Caco-2 (cell line): ENCODE data around the gene HADHA. TPM values are rescaled to one million over a fixed set of nuclear protein-coding genes. Genes with fewer than 3 reads are reported as not detected.

Experiments used
- BruUV-seq: library from RNA; stranded (reverse); fragments of 400-500 nt; replicated peaks from 2 replicates; lab custom pipeline; 2021; lab: Mats Ljungman, UMichigan
- CTCF ChIA-PET: fragments of 300-600 bp; sonication (Branson Sonifier 250); formaldehyde crosslinking; loops from one replicate; lab custom pipeline; 2022; ENCODE audit warnings: antibody characterized with exemption; lab: Charles Lee
- POLR2A ChIA-PET: fragments of 300-600 bp; sonication (Branson Sonifier 250); formaldehyde crosslinking; loops from one replicate; lab custom pipeline; 2022; ENCODE audit warnings: antibody characterized with exemption; lab: Charles Lee
- DNase-seq, 2 experiments: peaks; one replicate each; pipeline versions ENCODE4 v3.0.0 to v3.0.0-alpha.2; 2020 to 2022
- H3K27me3 ChIP-seq: replicated peaks from 2 replicates; pipeline ENCODE4 v1.6.0; 2011; ENCODE audit warnings: low read length; ENCODE audit not compliant: control insufficient read depth, insufficient read depth
- H3K36me3 ChIP-seq: 2 replicates; pipeline ENCODE4 v1.5.1; 2011; ENCODE audit warnings: low read length; ENCODE audit not compliant: control insufficient read depth, insufficient read depth
- H3K4me1 ChIP-seq: fragments of 250-450 bp; sonication (Bioruptor Pico); 2 replicates; pipeline ENCODE4 v1.5.1; 2020; ENCODE audit warnings: mild to moderate bottlenecking
- H3K4me3 ChIP-seq: 2 replicates; pipeline ENCODE4 v1.5.1; 2011; ENCODE audit warnings: low read depth, mild to moderate bottlenecking, control low read depth, low read length
- H3K9me3 ChIP-seq: fragments of 250-450 bp; sonication (Bioruptor Pico); 2 replicates; pipeline ENCODE4 v1.5.1; 2020; ENCODE audit warnings: mild to moderate bottlenecking, moderate library complexity
- H3K27ac Mint-ChIP-seq: one replicate; pipeline ENCODE4 v1.8.0; 2022; ENCODE audit warnings: mixed read lengths; ENCODE audit not compliant: unreplicated experiment
- H3K27me3 Mint-ChIP-seq: one replicate; pipeline ENCODE4 v1.8.0; 2022; ENCODE audit warnings: mixed read lengths; ENCODE audit not compliant: insufficient read depth, unreplicated experiment
- H3K36me3 Mint-ChIP-seq: one replicate; pipeline ENCODE4 v1.8.0; 2022; ENCODE audit warnings: mild to moderate bottlenecking, mixed read lengths; ENCODE audit not compliant: insufficient read depth, unreplicated experiment
- H3K4me1 Mint-ChIP-seq: one replicate; pipeline ENCODE4 v1.8.0; 2022; ENCODE audit warnings: low read depth, mixed read lengths; ENCODE audit not compliant: unreplicated experiment
- H3K4me3 Mint-ChIP-seq: one replicate; pipeline ENCODE4 v1.8.0; 2022; ENCODE audit warnings: mild to moderate bottlenecking, moderate library complexity, mixed read lengths; ENCODE audit not compliant: unreplicated experiment
- H3K9me3 Mint-ChIP-seq: one replicate; pipeline ENCODE4 v1.8.0; 2022; ENCODE audit warnings: mixed read lengths; ENCODE audit not compliant: unreplicated experiment
- intact Hi-C: fragments of 100-400 bp; cut with micrococcal nuclease; formaldehyde crosslinking; loops from one replicate; pipeline ENCODE4 v1.10.0; 2022; ENCODE audit not compliant: unreplicated experiment
- total RNA-seq: library from RNA; stranded (reverse); gene quantifications from 2 replicates; pipeline ENCODE4 v1.2.3, GENCODE V29; 2022
- TF ChIP-seq, protein P1 (sequence below), 2 experiments: fragments of 200-600 bp in 1 of 2; IDR thresholded peaks; 1 replicate in 1 of 2; 2 replicates in 1 of 2; pipeline versions ENCODE4 v1.5.1 to v1.8.0; 2011 to 2022; ENCODE audit warnings: antibody characterized with exemption in 1 of 2, control low read depth in 1 of 2, inconsistent platforms in 1 of 2, low read depth in 1 of 2, low read length in 1 of 2, mild to moderate bottlenecking in 1 of 2, moderate library complexity in 1 of 2; ENCODE audit not compliant: insufficient read depth in 1 of 2, severe bottlenecking in 1 of 2, unreplicated experiment in 1 of 2

HADHA gene
- total RNA-seq, 1 experiment from 2014 or later = 143 TPM

DNA sequence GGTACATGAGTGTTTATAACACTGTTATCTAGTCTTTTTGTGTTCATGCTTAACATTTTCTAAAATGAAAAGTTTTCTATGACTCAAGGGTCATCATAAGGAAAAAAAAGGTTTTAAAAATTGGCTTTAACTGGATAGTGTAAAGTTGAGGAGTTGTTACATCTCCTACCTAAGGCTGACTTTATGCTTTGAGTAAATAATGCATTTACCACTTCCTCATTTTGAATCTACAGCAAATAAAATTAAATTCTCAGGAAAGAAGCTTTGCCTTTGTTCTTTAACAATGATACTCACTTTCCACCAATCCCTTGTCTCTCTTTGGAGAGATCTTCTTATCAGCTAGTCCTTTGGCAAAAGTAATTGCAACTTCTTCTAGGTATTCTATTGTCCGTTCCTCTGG lies 29.7 kb downstream of the HADHA start:
- no peak overlapping the region for H3K27ac Mint-ChIP-seq
- peaks cover 55% of the 10 kb centered on the region for H3K36me3 Mint-ChIP-seq
- no peaks in the 10 kb centered on the region for H3K27me3 Mint-ChIP-seq
- Histone ChIP-seq H3K4me1 (no peaks in the 10 kb centered on the region), H3K4me3 (no peak overlapping the region), H3K27me3 (no peaks in the 10 kb centered on the region), H3K36me3 (peaks cover 1% of the 10 kb centered on the region; the same call in 1 of the 2 replicates), H3K9me3 (no peaks in the 10 kb centered on the region)
- CTCF ChIA-PET = no interaction called here
- POLR2A ChIA-PET = no interaction called here
- intact Hi-C loops = no loop called here
- H3K9me3 Mint-ChIP-seq = no peaks in the 10 kb centered on the region
- no peak overlapping the region for H3K4me3 Mint-ChIP-seq
- DNase-seq = no peak
- TF ChIP-seq, protein P1, sequence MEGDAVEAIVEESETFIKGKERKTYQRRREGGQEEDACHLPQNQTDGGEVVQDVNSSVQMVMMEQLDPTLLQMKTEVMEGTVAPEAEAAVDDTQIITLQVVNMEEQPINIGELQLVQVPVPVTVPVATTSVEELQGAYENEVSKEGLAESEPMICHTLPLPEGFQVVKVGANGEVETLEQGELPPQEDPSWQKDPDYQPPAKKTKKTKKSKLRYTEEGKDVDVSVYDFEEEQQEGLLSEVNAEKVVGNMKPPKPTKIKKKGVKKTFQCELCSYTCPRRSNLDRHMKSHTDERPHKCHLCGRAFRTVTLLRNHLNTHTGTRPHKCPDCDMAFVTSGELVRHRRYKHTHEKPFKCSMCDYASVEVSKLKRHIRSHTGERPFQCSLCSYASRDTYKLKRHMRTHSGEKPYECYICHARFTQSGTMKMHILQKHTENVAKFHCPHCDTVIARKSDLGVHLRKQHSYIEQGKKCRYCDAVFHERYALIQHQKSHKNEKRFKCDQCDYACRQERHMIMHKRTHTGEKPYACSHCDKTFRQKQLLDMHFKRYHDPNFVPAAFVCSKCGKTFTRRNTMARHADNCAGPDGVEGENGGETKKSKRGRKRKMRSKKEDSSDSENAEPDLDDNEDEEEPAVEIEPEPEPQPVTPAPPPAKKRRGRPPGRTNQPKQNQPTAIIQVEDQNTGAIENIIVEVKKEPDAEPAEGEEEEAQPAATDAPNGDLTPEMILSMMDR (IDR thresholded peaks at IDR 0.05; ENCODE audit: insufficient read depth in 1 of 2, low read depth in 1 of 2, low read length in 1 of 2, severe bottlenecking in 1 of 2, unreplicated experiment in 1 of 2) = no peak
- no TSS peak for BruUV-seq
- H3K4me1 Mint-ChIP-seq = no peaks in the 10 kb centered on the region

DNA sequence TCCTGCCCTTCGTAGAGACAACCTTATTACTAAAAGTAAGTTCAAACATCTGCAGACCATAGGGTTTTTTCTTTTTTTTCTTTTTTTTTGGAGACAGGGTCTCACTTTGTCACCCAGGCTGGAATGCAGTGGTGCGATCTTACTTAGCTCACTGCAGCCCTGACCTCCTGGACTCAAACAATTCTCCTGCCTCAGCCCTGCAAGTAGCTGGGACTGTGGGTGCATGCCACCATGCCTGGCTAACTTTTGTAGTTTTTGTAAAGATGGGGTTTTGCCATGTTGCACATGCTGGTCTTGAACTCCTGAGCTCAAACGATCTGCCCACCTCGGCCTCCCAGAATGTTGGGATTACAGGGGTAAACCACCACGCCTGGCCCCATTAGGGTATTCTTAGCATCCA lies 32.4 kb downstream of the HADHA start:
- ChIA-PET POLR2A (no interaction called here), CTCF (no interaction called here)
- Histone ChIP-seq H3K4me1 (no peaks in the 10 kb centered on the region), H3K9me3 (no peaks in the 10 kb centered on the region), H3K4me3 (no peak overlapping the region), H3K36me3 (peaks cover 1% of the 10 kb centered on the region; the same call in 1 of the 2 replicates), H3K27me3 (no peaks in the 10 kb centered on the region)
- DNase-seq = no peak
- H3K9me3 Mint-ChIP-seq = no peaks in the 10 kb centered on the region
- H3K27ac Mint-ChIP-seq = no peak overlapping the region
- H3K36me3 Mint-ChIP-seq = peaks cover 43% of the 10 kb centered on the region
- no peaks in the 10 kb centered on the region for H3K27me3 Mint-ChIP-seq
- TF ChIP-seq, protein P1 (IDR thresholded peaks at IDR 0.05; ENCODE audit: insufficient read depth in 1 of 2, low read depth in 1 of 2, low read length in 1 of 2, severe bottlenecking in 1 of 2, unreplicated experiment in 1 of 2) = no peak
- intact Hi-C loops = no loop called here
- BruUV-seq = no TSS peak
- H3K4me3 Mint-ChIP-seq = no peak overlapping the region
- no peaks in the 10 kb centered on the region for H3K4me1 Mint-ChIP-seq

DNA sequence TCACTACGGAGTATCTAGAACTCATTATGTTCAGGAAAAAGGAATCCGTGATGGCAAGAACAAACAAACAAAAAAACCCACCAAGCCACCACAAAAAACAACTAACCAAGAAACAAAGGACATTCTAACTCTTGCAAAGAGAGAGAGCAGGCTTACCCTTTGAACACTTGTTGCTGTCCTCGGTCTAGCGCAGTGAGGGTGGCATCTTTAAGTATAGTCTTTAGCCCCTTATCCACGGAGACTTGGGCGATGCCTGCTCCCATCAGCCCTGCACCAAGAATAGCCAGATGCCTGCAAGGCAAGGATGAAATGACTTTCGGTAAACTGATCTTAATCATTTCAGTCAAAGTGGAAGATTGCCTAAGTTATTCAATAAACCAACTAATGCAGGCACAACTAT lies 40.5 kb downstream of the HADHA start:
- H3K9me3 ChIP-seq = no peaks in the 10 kb centered on the region
- TF ChIP-seq, protein P1 (IDR thresholded peaks at IDR 0.05; ENCODE audit: insufficient read depth in 1 of 2, low read depth in 1 of 2, low read length in 1 of 2, severe bottlenecking in 1 of 2, unreplicated experiment in 1 of 2) = no peak
- no TSS peak for BruUV-seq
- no peaks in the 10 kb centered on the region for H3K4me1 ChIP-seq
- H3K36me3 Mint-ChIP-seq = peaks cover 44% of the 10 kb centered on the region
- no peaks in the 10 kb centered on the region for H3K9me3 Mint-ChIP-seq
- intact Hi-C loops = no loop called here
- POLR2A ChIA-PET = no interaction called here
- H3K36me3 ChIP-seq = peaks cover 3% of the 10 kb centered on the region
- no peak overlapping the region for H3K4me3 Mint-ChIP-seq
- no peaks in the 10 kb centered on the region for H3K27me3 ChIP-seq
- CTCF ChIA-PET = no interaction called here
- H3K4me3 ChIP-seq = no peak overlapping the region
- H3K4me1 Mint-ChIP-seq = no peaks in the 10 kb centered on the region
- no peak overlapping the region for H3K27ac Mint-ChIP-seq
- no peak for DNase-seq
- no peaks in the 10 kb centered on the region for H3K27me3 Mint-ChIP-seq
